Activated CD8-positive, alpha-beta memory T cell treated with anti-CD3 and anti-CD28 coated beads, Interleukin-2, amount 50 U/mL, for 48 hours (primary cell): ENCODE data around the gene FAH.
A peak's percentile ranks its signal among the peaks of the same experiment; 100 is the strongest.
"Not testable (repeated sequence)": the region's sequence is repeated elsewhere in the genome, so short reads cannot be mapped to it uniquely, and the experiment has no call there.

Experiments
- DNase-seq: peaks from one replicate; pipeline ENCODE4 v3.0.0-alpha.2; 2020

The FAH gene

GRCh38 chr15:80152896-80153876 is at the start of gene FAH:
FAH (plus strand) TSS chr15:80152999; CDS start chr15:80153055, 56 bp downstream.
- peak; percentile 72 for DNase-seq

GRCh38 chr15:80105193-80105592 is 47.6 kb upstream of the FAH start:
- DNase-seq, result no peak

- no peak for DNase-seq
Observed at GRCh38 chr15:80105595-80105994, 47.2 kb upstream of the FAH start.

- DNase-seq, result no peak
Observed at GRCh38 chr15:80106051-80106450, 46.7 kb upstream of the FAH start.

- DNase-seq, result no peak
Observed at GRCh38 chr15:80107204-80107603, 45.6 kb upstream of the FAH start.

GRCh38 chr15:80107774-80108173 is 45.0 kb upstream of the FAH start:
- no peak for DNase-seq

- DNase-seq, result no peak
Observed at GRCh38 chr15:80109388-80109787, 43.4 kb upstream of the FAH start.

- no peak for DNase-seq
Observed at GRCh38 chr15:80110920-80111319, 41.9 kb upstream of the FAH start.

GRCh38 chr15:80114114-80114513 is 38.7 kb upstream of the FAH start:
- DNase-seq, result no peak

- DNase-seq, result no peak
Observed at GRCh38 chr15:80115021-80115420, 37.8 kb upstream of the FAH start.

- no peak for DNase-seq
Observed at GRCh38 chr15:80118956-80119355, 33.8 kb upstream of the FAH start.

- DNase-seq, result no peak
Observed at GRCh38 chr15:80120636-80121035, 32.2 kb upstream of the FAH start.

- no peak for DNase-seq
Observed at GRCh38 chr15:80121546-80121945, 31.3 kb upstream of the FAH start.

GRCh38 chr15:80123034-80123433 is 29.8 kb upstream of the FAH start:
- DNase-seq, result no peak

- not testable (repeated sequence) for DNase-seq
Observed at GRCh38 chr15:80127253-80127652, 25.5 kb upstream of the FAH start.

GRCh38 chr15:80127911-80128310 is 24.9 kb upstream of the FAH start:
- DNase-seq, result no peak

- DNase-seq, result no peak
Observed at GRCh38 chr15:80132382-80132781, 20.4 kb upstream of the FAH start.

GRCh38 chr15:80136854-80137253 is 15.9 kb upstream of the FAH start:
- no peak for DNase-seq

GRCh38 chr15:80138961-80139360 is 13.8 kb upstream of the FAH start:
- DNase-seq, result no peak

GRCh38 chr15:80140909-80141308 is 11.9 kb upstream of the FAH start:
- DNase-seq, result no peak

GRCh38 chr15:80141916-80142598 is 10.7 kb upstream of the FAH start:
- no peak for DNase-seq

GRCh38 chr15:80142646-80143045 is 10.2 kb upstream of the FAH start:
- no peak for DNase-seq

- no peak for DNase-seq
Observed at GRCh38 chr15:80151148-80151547, 1.7 kb upstream of the FAH start.

- no peak for DNase-seq
Observed at GRCh38 chr15:80151576-80151975, 1.2 kb upstream of the FAH start.
